Astrocyte (in vitro differentiated cells and primary cell): ENCODE results near the gene CORO2A.

ENCODE experiments used
- CTCF ChIP-seq: IDR thresholded peaks from 2 replicates; pipeline ENCODE4 v1.5.1; 2011; ENCODE audit warnings: low read depth, mild to moderate bottlenecking, inconsistent platforms, low read length, moderate library complexity; ENCODE audit not compliant: insufficient read depth
- EZH2 ChIP-seq: IDR thresholded peaks from 2 replicates; pipeline ENCODE4 v1.6.1; 2012; ENCODE audit warnings: mild to moderate bottlenecking, low read length, inconsistent platforms; ENCODE audit not compliant: insufficient read depth

- TF ChIP-seq CTCF (no peak), EZH2 (no peak)
Measured at GRCh38 chr9:98159790-98160189, 32.6 kb downstream of the CORO2A start.
